ENCODE measurements around the gene ZNF318. TPM values are rescaled to one million over a fixed set of nuclear protein-coding genes. Genes with fewer than 3 reads are reported as not detected.
A peak's percentile ranks its signal among the peaks of the same experiment; 100 is the strongest.

Gene ZNF318
- total and polyA plus RNA-seq, 10 of the 15 experiments (the other 5 are each of a cell fraction or from before 2014, with no cell fraction given) = 3.4 to 79.8 (median 13.7) TPM

- H3K27me3 ChIP-seq (replicated peaks in 1 of 2; ENCODE audit: control insufficient read depth in 2 of 2, insufficient read depth in 2 of 2, low read length in 1 of 2) = no peaks in the 10 kb centered on the region
- WGBS (ENCODE audit: insufficient coverage, insufficient replicate concordance, low lambda C conversion rate, missing lambda C conversion rate) = 98% methylated on average over 2 of the region's 2 CpGs
- intact Hi-C loops (cut with micrococcal nuclease; ENCODE audit: unreplicated experiment) = loop anchor here (2.0 kb wide), 1 partner anchor 32 kb away; no protein-coding TSS in a partner anchor
- peak; percentile 68 for ATAC-seq
- no peak for TF ChIP-seq WRNIP1 (IDR thresholded peaks at IDR 0.05; ENCODE audit: borderline replicate concordance, low read depth, low read length)
- peak in 1 of 3 experiments; percentile 17; a peak in 1 of 6 replicates for TF ChIP-seq CTCF (IDR thresholded peaks at IDR 0.05 in 2 of 3, conservative IDR thresholded peaks at IDR 0.05 in 1 of 3; ENCODE audit: control insufficient read depth in 2 of 3, extremely low read depth in 1 of 3, insufficient read depth in 1 of 3, low read depth in 3 of 3, low read length in 3 of 3)
- peak; percentile 28; the same call in 1 of the 2 replicates for TF ChIP-seq RAD21 (IDR thresholded peaks at IDR 0.05; ENCODE audit: insufficient read depth, low read depth, low read length)
- peaks cover 89% of the 10 kb centered on the region for H3K79me2 ChIP-seq (ENCODE audit: control insufficient read depth, insufficient read depth, low read length)
- no peak for DNase-seq (ENCODE audit: low read depth, low spot score)
- peak overlapping the region; percentile 57 for H3K9ac ChIP-seq (ENCODE audit: control insufficient read depth, insufficient read depth, low read length)
- no TSS peak for BruUV-seq (replicated peaks)
- H3K36me3 ChIP-seq (ENCODE audit: control insufficient read depth in 2 of 2, insufficient read depth in 2 of 2, low read length in 1 of 2) = peaks cover 12 to 41% of the 10 kb centered on the region in 2 experiments
- H2AFZ ChIP-seq (ENCODE audit: control insufficient read depth, low read depth, low read length) = no peak overlapping the region
- peak overlapping the region; percentile 38; the same call in 1 of the 2 replicates for H3K4me2 ChIP-seq (ENCODE audit: control insufficient read depth, insufficient read depth)
- H3K4me3 ChIP-seq = peak overlapping the region; percentile 24; the same call in 1 of the 2 replicates
- FAIRE-seq = no peak
- in situ Hi-C loops (cut with MboI) = no loop called here
- H3K9me3 ChIP-seq (replicated peaks; ENCODE audit: control insufficient read depth, insufficient read depth, low read length) = no peaks in the 10 kb centered on the region; the same call in 2 of the 3 replicates
- H3K27ac ChIP-seq (ENCODE audit: control insufficient read depth, insufficient read depth) = no peak overlapping the region
- 0 out of 2 replicates have a peak, but pooled peaks cover 3% of the 10 kb centered on the region for H4K20me1 ChIP-seq (ENCODE audit: control insufficient read depth, insufficient read depth)
- ChIA-PET RAD21 (ENCODE audit: unreplicated experiment) (interaction anchor here (0.6 to 16.8 kb wide), 16 partner anchors 8 to 156 kb away, joined by 3 to 311 read pairs (median 6); partner anchors contain the start of genes CRIP3, POLR1C, YIPF3 and ZNF318), POLR2A (interaction anchor here (0.9 to 3.5 kb wide), 11 partner anchors 9 to 123 kb away, joined by 3 to 21 read pairs (median 6); partner anchors contain the start of gene ZNF318), SMC1A (ENCODE audit: uncharacterized antibody, unreplicated experiment) (interaction anchor here (0.7 to 18.8 kb wide), 17 partner anchors 9 to 214 kb away, joined by 3 to 616 read pairs (median 6); partner anchors contain the start of genes CRIP3, DLK2, POLH and XPO5), CTCF (interaction anchor here (0.7 to 12.1 kb wide), 28 partner anchors 9 to 146 kb away, joined by 3 to 118 read pairs (median 4); partner anchors contain the start of gene ZNF318)
- peaks cover 10% of the 10 kb centered on the region for H3K4me1 ChIP-seq (ENCODE audit: control insufficient read depth, insufficient read depth, low read length)
Observed at GRCh38 chr6:43361269-43361668, 8.2 kb downstream of the ZNF318 start.
